ENCODE measurements around the gene NCF2. TPM values are rescaled to one million over a fixed set of nuclear protein-coding genes. Genes with fewer than 3 reads are reported as not detected.

The NCF2 gene
- total RNA-seq, 4 donors from 2014 or later = 5.2 to 26.0 (median 9.5) TPM

- peak overlapping the region; percentile 6 to 37 (median 14) for H3K4me3 ChIP-seq
- no peaks in the 10 kb centered on the region for H3K9me3 ChIP-seq
- TF ChIP-seq, protein P1, sequence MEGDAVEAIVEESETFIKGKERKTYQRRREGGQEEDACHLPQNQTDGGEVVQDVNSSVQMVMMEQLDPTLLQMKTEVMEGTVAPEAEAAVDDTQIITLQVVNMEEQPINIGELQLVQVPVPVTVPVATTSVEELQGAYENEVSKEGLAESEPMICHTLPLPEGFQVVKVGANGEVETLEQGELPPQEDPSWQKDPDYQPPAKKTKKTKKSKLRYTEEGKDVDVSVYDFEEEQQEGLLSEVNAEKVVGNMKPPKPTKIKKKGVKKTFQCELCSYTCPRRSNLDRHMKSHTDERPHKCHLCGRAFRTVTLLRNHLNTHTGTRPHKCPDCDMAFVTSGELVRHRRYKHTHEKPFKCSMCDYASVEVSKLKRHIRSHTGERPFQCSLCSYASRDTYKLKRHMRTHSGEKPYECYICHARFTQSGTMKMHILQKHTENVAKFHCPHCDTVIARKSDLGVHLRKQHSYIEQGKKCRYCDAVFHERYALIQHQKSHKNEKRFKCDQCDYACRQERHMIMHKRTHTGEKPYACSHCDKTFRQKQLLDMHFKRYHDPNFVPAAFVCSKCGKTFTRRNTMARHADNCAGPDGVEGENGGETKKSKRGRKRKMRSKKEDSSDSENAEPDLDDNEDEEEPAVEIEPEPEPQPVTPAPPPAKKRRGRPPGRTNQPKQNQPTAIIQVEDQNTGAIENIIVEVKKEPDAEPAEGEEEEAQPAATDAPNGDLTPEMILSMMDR (IDR thresholded peaks at IDR 0.05) = no peak
- TF ChIP-seq EP300 (IDR thresholded peaks at IDR 0.05) = no peak
- TF ChIP-seq POLR2A (IDR thresholded peaks at IDR 0.05; ENCODE audit: low read depth) = no peak
- TF ChIP-seq POLR2AphosphoS5 (IDR thresholded peaks at IDR 0.05) = no peak
- DNase-seq (ENCODE audit: extremely low spot score) = no peak
- intact Hi-C loops (cut with DNase I) = no loop called here
- no peaks in the 10 kb centered on the region for H3K36me3 ChIP-seq
- H3K27me3 ChIP-seq = no peaks in the 10 kb centered on the region
- H3K4me1 ChIP-seq = no peaks in the 10 kb centered on the region
- no peak overlapping the region for H3K27ac ChIP-seq (replicated peaks in 1 of 4)
Measured at GRCh38 chr1:183588827-183589226, 1.4 kb downstream of the NCF2 start.

GRCh38 chr1:183586926-183587325 lies 3.3 kb downstream of the NCF2 start:
- Histone ChIP-seq H3K27me3 (no peaks in the 10 kb centered on the region), H3K36me3 (no peaks in the 10 kb centered on the region), H3K4me1 (no peaks in the 10 kb centered on the region), H3K27ac (replicated peaks in 1 of 4) (no peak overlapping the region), H3K4me3 (no peak overlapping the region), H3K9me3 (no peaks in the 10 kb centered on the region)
- no peak for TF ChIP-seq POLR2AphosphoS5 (IDR thresholded peaks at IDR 0.05)
- no peak for TF ChIP-seq EP300 (IDR thresholded peaks at IDR 0.05)
- TF ChIP-seq, protein P1 (IDR thresholded peaks at IDR 0.05) = no peak
- TF ChIP-seq POLR2A (IDR thresholded peaks at IDR 0.05; ENCODE audit: low read depth) = no peak
- intact Hi-C loops (cut with DNase I) = no loop called here
- no peak for DNase-seq (ENCODE audit: extremely low spot score)
- WGBS = 94% methylated on average over 8 of the region's 8 CpGs

DNA sequence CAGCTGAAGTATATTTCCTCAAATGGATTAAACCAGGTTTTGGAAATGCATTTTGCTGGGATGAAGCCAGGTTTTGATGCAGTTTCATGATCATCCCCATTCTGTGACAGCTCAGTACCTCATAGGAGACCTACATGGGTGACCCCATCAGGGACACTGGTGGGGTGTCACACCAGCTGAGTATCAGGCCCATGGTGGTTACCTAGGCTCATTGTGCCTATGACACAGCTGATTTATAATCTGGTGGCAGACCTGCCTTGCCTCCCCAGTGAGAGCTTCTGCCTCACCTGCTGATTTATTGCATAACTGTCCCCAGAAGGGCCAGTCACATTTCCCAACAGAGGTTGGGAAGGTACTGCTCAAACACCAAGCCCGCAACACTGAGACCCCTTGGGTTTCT lies 3.8 kb downstream of the NCF2 start:
- H3K27me3 ChIP-seq = no peaks in the 10 kb centered on the region
- H3K4me3 ChIP-seq = no peak overlapping the region
- intact Hi-C loops (cut with DNase I) = no loop called here
- H3K36me3 ChIP-seq = no peaks in the 10 kb centered on the region
- TF ChIP-seq, protein P1 (IDR thresholded peaks at IDR 0.05) = no peak
- WGBS = 100% methylated on average over 1 of the region's 1 CpG
- H3K27ac ChIP-seq (replicated peaks in 1 of 4) = no peak overlapping the region
- no peaks in the 10 kb centered on the region for H3K9me3 ChIP-seq
- no peak for DNase-seq (ENCODE audit: extremely low spot score)
- no peaks in the 10 kb centered on the region for H3K4me1 ChIP-seq

GRCh38 chr1:183585038-183585437 lies 5.2 kb downstream of the NCF2 start:
- intact Hi-C loops (cut with DNase I) = no loop called here
- Histone ChIP-seq H3K36me3 (no peaks in the 10 kb centered on the region), H3K4me1 (no peaks in the 10 kb centered on the region), H3K9me3 (no peaks in the 10 kb centered on the region), H3K4me3 (no peak overlapping the region), H3K27ac (replicated peaks in 1 of 4) (no peak overlapping the region), H3K27me3 (no peaks in the 10 kb centered on the region)
- no peak for DNase-seq (ENCODE audit: extremely low spot score)
- 85% methylated on average over 6 of the region's 6 CpGs for WGBS
- no peak for TF ChIP-seq EP300 (IDR thresholded peaks at IDR 0.05)
- TF ChIP-seq, protein P1 (IDR thresholded peaks at IDR 0.05) = no peak
- TF ChIP-seq POLR2AphosphoS5 (IDR thresholded peaks at IDR 0.05) = no peak
- no peak for TF ChIP-seq POLR2A (IDR thresholded peaks at IDR 0.05; ENCODE audit: low read depth)

GRCh38 chr1:183584147-183584546 lies 6.1 kb downstream of the NCF2 start:
- no peak for TF ChIP-seq POLR2A (IDR thresholded peaks at IDR 0.05; ENCODE audit: low read depth)
- TF ChIP-seq, protein P1 (IDR thresholded peaks at IDR 0.05) = no peak
- TF ChIP-seq POLR2AphosphoS5 (IDR thresholded peaks at IDR 0.05) = no peak
- no peak for TF ChIP-seq EP300 (IDR thresholded peaks at IDR 0.05)
- Histone ChIP-seq H3K27me3 (no peaks in the 10 kb centered on the region), H3K36me3 (no peaks in the 10 kb centered on the region), H3K4me1 (no peaks in the 10 kb centered on the region), H3K9me3 (no peaks in the 10 kb centered on the region), H3K27ac (replicated peaks in 1 of 4) (no peak overlapping the region), H3K4me3 (no peak overlapping the region)
- DNase-seq (ENCODE audit: extremely low spot score) = no peak
- intact Hi-C loops (cut with DNase I) = no loop called here
- WGBS = 77% methylated on average over 5 of the region's 5 CpGs

Data from esophagus muscularis mucosa (tissue), 4 donors.